Fibroblast of villous mesenchyme (primary cell): ENCODE data around the gene KLK11. TPM values are rescaled to one million over a fixed set of nuclear protein-coding genes. Genes with fewer than 3 reads are reported as not detected.

Experiments used
- DNase-seq: peaks from one replicate; pipeline ENCODE4 v3.0.0-alpha.2; 2010; ENCODE audit warnings: low read depth
- H3K4me3 ChIP-seq: 2 replicates; pipeline ENCODE4 v1.5.1; 2011; ENCODE audit warnings: low read depth, mild to moderate bottlenecking, low read length
- total RNA-seq: library from RNA; depleted of rRNA; stranded (reverse); fragments of >200 nt; gene quantifications from 2 replicates; pipeline ENCODE4 v1.2.3, GENCODE V29; 2012
- TF ChIP-seq, protein P1 (sequence below): IDR thresholded peaks from 2 replicates; pipeline ENCODE4 v1.5.1; 2012; ENCODE audit warnings: low read depth, mild to moderate bottlenecking, low read length; ENCODE audit not compliant: insufficient read depth

KLK11 gene
- total RNA-seq, 1 donor, result not detected

DNA sequence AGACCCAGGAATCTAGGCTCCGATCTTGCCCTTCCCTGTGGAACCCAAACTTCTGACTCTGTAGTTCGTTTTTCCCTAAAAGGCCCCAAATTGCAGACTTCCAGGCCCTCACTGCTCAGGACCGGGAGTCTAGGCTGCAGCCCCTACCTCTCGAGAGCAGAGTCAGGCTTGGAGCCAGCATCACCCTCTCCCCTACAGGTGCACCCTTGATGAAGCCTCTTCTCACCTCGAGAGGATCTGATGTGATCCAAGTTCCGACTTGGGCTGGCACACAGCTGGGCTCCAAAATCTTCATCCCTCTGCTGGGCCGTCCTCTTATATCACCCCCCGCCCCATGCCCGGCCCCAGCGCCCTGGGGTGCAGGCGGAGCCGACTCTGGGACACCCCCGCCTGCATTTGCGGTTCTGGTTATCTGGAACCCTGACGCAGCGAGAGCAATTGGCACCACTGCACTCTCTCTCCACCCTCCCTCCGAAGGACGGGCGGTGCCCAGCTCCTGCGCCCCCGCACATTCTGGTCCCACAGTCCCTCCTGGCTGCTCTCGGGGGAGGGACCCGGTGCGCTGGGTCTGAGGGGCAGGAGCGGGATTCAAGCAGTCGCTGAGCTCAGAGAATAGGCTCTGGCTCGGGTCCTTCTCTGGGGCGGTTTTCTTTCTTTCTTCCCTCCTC lies 42.7 kb downstream of the KLK11 start, which contains the start of gene KLK7:
Gene KLK7 (minus strand): TSS at position 293 of the 668 bp plus-strand sequence. CDS start 1,518 bp downstream, outside the sequence.
- no peak for DNase-seq
- TF ChIP-seq, protein P1, sequence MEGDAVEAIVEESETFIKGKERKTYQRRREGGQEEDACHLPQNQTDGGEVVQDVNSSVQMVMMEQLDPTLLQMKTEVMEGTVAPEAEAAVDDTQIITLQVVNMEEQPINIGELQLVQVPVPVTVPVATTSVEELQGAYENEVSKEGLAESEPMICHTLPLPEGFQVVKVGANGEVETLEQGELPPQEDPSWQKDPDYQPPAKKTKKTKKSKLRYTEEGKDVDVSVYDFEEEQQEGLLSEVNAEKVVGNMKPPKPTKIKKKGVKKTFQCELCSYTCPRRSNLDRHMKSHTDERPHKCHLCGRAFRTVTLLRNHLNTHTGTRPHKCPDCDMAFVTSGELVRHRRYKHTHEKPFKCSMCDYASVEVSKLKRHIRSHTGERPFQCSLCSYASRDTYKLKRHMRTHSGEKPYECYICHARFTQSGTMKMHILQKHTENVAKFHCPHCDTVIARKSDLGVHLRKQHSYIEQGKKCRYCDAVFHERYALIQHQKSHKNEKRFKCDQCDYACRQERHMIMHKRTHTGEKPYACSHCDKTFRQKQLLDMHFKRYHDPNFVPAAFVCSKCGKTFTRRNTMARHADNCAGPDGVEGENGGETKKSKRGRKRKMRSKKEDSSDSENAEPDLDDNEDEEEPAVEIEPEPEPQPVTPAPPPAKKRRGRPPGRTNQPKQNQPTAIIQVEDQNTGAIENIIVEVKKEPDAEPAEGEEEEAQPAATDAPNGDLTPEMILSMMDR, result no peak
- no peak within 1 kb of the TSS for H3K4me3 ChIP-seq

DNA sequence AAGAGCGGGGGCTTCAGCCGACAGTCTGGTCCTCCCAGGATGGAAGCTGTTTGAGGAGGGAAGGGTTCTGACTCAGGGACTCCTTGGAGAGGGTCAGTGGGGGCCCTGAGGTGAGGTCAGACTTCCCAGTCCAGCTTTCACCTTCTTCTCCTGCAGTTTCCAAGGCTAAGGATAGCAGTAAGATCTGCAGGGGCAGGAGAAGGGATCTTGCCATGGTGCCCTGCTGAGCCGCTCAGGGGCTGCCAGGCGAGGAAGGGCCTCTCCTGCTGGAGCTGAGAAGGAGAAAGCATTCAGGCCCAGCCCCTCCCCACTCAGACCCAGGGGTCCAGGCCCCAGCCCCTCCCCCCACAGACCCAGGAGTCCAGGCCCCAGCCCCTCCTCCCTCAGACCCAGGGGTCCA lies 44.2 kb downstream of the KLK11 start:
- no peak for DNase-seq
- TF ChIP-seq, protein P1, result no peak
- no peak overlapping the region for H3K4me3 ChIP-seq

DNA sequence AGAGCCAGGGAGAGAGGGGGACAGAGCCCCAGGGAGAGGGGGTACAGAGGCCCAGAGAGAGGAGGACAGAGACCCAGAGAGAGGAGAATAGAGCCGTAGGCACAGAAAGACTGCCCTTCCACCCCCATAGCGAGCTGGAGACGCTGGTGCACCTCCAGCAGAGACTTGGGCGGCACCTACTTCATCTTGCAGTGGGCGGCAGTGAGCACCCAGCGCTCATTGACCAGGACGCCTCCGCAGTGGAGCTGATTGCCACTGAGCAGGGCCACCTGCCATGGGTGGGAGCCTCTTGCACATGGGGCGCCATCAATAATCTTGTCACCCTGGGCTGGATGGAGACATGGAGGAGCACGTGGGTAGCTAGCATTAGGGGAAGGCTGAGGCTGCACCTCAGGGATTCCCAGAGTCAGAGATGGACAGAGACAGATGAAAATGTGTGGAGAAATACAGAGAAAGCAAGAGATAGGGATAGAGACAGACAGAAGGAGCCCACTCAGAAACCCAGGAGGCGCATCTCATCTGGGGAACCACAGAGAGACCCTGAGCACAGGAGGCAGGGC lies 44.7 kb downstream of the KLK11 start:
- no peak overlapping the region for H3K4me3 ChIP-seq
- no peak for DNase-seq
- TF ChIP-seq, protein P1, result no peak

DNA sequence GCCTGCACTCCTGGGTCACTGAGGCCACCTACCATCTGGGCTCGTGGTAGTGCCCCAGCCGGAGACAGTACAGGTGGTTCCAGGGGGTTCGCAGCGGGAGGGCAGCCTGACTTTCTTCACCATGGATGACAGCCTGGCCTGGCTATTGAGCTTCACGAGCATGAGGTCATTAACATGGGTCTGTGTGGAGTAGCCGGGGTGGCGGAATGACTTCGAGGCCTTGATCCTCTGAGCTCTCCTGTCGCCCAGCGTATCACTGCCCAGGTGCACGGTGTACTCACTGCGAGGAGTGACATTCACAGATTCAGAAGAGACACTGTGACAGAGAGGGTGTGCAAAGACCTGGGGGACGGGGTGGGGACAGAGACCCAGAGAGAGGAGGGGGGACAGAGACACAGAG lies 46.2 kb downstream of the KLK11 start:
- DNase-seq, result no peak
- no peak overlapping the region for H3K4me3 ChIP-seq
- TF ChIP-seq, protein P1, result no peak

DNA sequence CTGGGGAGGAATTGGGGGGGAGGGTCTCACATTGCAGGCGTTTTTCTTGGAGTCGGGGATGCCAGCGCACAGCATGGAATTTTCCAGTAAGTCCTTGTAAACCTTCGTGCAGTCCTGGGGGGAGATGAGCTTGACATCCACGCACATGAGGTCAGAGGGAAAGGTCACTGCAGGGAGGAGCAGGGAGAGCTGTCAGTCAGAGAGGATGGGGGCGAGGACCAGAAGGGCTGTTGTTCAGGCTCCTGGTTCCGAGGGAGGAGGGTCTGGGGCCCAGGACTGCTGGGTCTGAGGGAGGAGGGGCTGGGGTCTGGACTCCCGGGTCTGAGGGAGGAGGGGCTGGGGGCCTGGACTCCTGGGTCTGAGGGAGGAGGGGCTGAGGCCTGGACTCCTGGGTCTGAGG lies 46.7 kb downstream of the KLK11 start:
- no peak overlapping the region for H3K4me3 ChIP-seq
- TF ChIP-seq, protein P1, result no peak
- DNase-seq, result no peak

DNA sequence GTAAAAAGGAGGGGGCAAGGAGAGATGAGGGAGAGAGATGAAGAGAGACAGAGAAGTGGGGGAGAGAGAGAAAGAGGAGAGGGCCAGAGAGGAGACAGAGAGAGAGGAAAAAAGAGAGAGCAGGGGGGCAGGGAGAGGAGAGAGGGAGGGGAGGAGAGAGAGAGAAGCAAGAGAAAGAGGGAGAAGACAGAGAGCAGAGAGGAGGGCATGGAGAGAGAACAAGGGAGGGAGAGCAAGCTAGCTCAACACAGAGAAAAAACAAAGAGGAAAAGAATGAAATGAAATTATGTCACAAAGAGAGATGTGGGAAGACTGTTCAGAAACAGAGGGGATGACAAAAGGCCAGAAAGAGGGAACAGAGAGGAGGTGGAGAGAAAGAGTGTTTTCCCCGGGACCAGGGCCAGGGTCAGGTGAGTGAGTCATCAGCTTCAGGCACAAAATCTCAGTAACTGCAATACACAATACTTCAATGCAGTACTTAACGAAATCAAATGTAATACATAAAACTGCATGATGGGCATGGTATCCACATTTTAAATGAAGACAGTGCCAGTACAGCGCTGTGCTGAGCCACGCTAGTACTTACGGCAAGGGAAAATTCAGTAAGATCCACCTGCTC lies 47.5 kb downstream of the KLK11 start:
- no peak for DNase-seq
- TF ChIP-seq, protein P1, result no peak
- no peak overlapping the region for H3K4me3 ChIP-seq
